CD4-positive, CD25-positive, alpha-beta regulatory T cell (primary cell): Measurements from ENCODE around the gene HIC2. TPM values are rescaled to one million over a fixed set of nuclear protein-coding genes. Genes with fewer than 3 reads are reported as not detected.
"Not testable (repeated sequence)": the region's sequence is repeated elsewhere in the genome, so short reads cannot be mapped to it uniquely, and the experiment has no call there.

ENCODE experiments used
- ATAC-seq, 2 donors: fragments of 150-1000 bp; cut with Tn5 transposase; one replicate each; pipeline ENCODE4 v1.10.0; 2021; ENCODE audit warnings: low read depth in 2 of 2, moderate number of reproducible peaks in 2 of 2, moderate library complexity in 1 of 2
- DNase-seq, 3 donors: peaks; one replicate each; pipeline versions ENCODE4 v3.0.0 to v3.0.0-alpha.2; 2012 to 2022; ENCODE audit warnings: mixed read lengths in 1 of 3
- H3K27ac ChIP-seq: one replicate; pipeline ENCODE4 v1.7.0; 2013; ENCODE audit warnings: mild to moderate bottlenecking, low read length; ENCODE audit not compliant: insufficient read depth, poor library complexity, severe bottlenecking
- H3K27me3 ChIP-seq: one replicate; pipeline ENCODE4 v1.7.0; 2013; ENCODE audit warnings: low read length; ENCODE audit not compliant: control insufficient read depth, insufficient read depth
- H3K36me3 ChIP-seq: one replicate; pipeline ENCODE4 v1.7.0; 2013; ENCODE audit warnings: mild to moderate bottlenecking, low read length, moderate library complexity; ENCODE audit not compliant: control insufficient read depth, insufficient read depth
- H3K4me1 ChIP-seq: 2 replicates; pipeline ENCODE4 v1.7.0; 2013; ENCODE audit warnings: mild to moderate bottlenecking, low read length; ENCODE audit not compliant: insufficient read depth, control insufficient read depth, poor library complexity, severe bottlenecking
- H3K4me3 ChIP-seq: one replicate; pipeline ENCODE4 v1.7.0; 2013; ENCODE audit warnings: low read depth, mild to moderate bottlenecking, low read length, moderate library complexity
- H3K9me3 ChIP-seq, 2 experiments: 1 replicate in 1 of 2; 2 replicates in 1 of 2; pipeline ENCODE4 v1.7.0; 2013; ENCODE audit warnings: low read length in 2 of 2, mild to moderate bottlenecking in 1 of 2, moderate library complexity in 1 of 2; ENCODE audit not compliant: control insufficient read depth in 2 of 2
- H3K27ac Mint-ChIP-seq, 3 donors: one replicate each; pipeline ENCODE4 v1.8.0; 2020 to 2022; ENCODE audit warnings: mild to moderate bottlenecking in 3 of 3, mixed read lengths in 3 of 3, moderate library complexity in 2 of 3
- H3K27me3 Mint-ChIP-seq: one replicate; pipeline ENCODE4 v1.8.0; 2022; ENCODE audit warnings: mild to moderate bottlenecking, mixed read lengths
- H3K36me3 Mint-ChIP-seq: one replicate; pipeline ENCODE4 v1.8.0; 2020; ENCODE audit warnings: mixed read lengths
- H3K4me1 Mint-ChIP-seq, 4 donors: one replicate each; pipeline ENCODE4 v1.8.0; 2020 to 2022; ENCODE audit warnings: mixed read lengths in 4 of 4, mild to moderate bottlenecking in 1 of 4
- H3K4me3 Mint-ChIP-seq, 4 donors: one replicate each; pipeline ENCODE4 v1.8.0; 2020 to 2022; ENCODE audit warnings: mild to moderate bottlenecking in 4 of 4, mixed read lengths in 4 of 4, moderate library complexity in 3 of 4
- H3K9me3 Mint-ChIP-seq, 7 donors: one replicate each; pipeline ENCODE4 v1.8.0; 2020 to 2022; ENCODE audit warnings: mixed read lengths in 7 of 7, mild to moderate bottlenecking in 3 of 7, moderate library complexity in 2 of 7
- polyA plus RNA-seq, 4 donors: library from polyadenylated mRNA; unstranded; fragments of 300-500 nt; fragmentation: Illumina TruSeq; gene quantifications; one replicate each; pipeline ENCODE4 v1.2.3, GENCODE V29; 2021
- total RNA-seq: library from RNA; stranded (reverse); gene quantifications from one replicate; pipeline ENCODE4 v1.2.3, GENCODE V29; 2022

Gene HIC2
- total and polyA plus RNA-seq, 5 donors from 2014 or later, result 0.29 to 9.7 (median 0.42) TPM

GRCh38 chr22:21450858-21451353 is 33.7 kb downstream of the HIC2 start:
- Histone ChIP-seq H3K4me1 (no peaks in the 10 kb centered on the region), H3K36me3 (peaks cover 3% of the 10 kb centered on the region), H3K27me3 (no peaks in the 10 kb centered on the region), H3K4me3 (no peak overlapping the region), H3K9me3 (no peaks in the 10 kb centered on the region), H3K27ac (no peak overlapping the region)
- Mint-ChIP-seq H3K27ac (no peak overlapping the region), H3K4me1 (no peaks in the 10 kb centered on the region), H3K36me3 (peaks cover 4% of the 10 kb centered on the region), H3K9me3 (no peaks in the 10 kb centered on the region), H3K27me3 (no peaks in the 10 kb centered on the region), H3K4me3 (no peak overlapping the region)
- ATAC-seq (no peak), DNase-seq (no peak)

GRCh38 chr22:21451545-21452520 is 34.7 kb downstream of the HIC2 start:
- no peak for ATAC-seq
- Mint-ChIP-seq H3K4me3 (no peak overlapping the region), H3K27me3 (no peaks in the 10 kb centered on the region), H3K9me3 (no peaks in the 10 kb centered on the region), H3K36me3 (peaks cover 4% of the 10 kb centered on the region), H3K4me1 (no peaks in the 10 kb centered on the region), H3K27ac (no peak overlapping the region)
- no peak for DNase-seq
- Histone ChIP-seq H3K4me3 (no peak overlapping the region), H3K27ac (no peak overlapping the region), H3K27me3 (no peaks in the 10 kb centered on the region), H3K9me3 (no peaks in the 10 kb centered on the region), H3K4me1 (no peaks in the 10 kb centered on the region), H3K36me3 (no peaks in the 10 kb centered on the region)

- H3K27me3 ChIP-seq, H3K4me3 Mint-ChIP-seq, ATAC-seq, H3K4me3 ChIP-seq, DNase-seq, H3K36me3 Mint-ChIP-seq, H3K9me3 ChIP-seq, H3K27ac ChIP-seq, H3K4me1 ChIP-seq, H3K4me1 Mint-ChIP-seq, H3K27me3 Mint-ChIP-seq, H3K36me3 ChIP-seq, H3K9me3 Mint-ChIP-seq, H3K27ac Mint-ChIP-seq: not testable (repeated sequence)
Measured at GRCh38 chr22:21452666-21453065, 35.5 kb downstream of the HIC2 start.

GRCh38 chr22:21454998-21455333 is 37.8 kb downstream of the HIC2 start:
- H3K9me3 Mint-ChIP-seq, H3K4me1 Mint-ChIP-seq, H3K9me3 ChIP-seq, H3K36me3 ChIP-seq, DNase-seq, H3K27me3 Mint-ChIP-seq, H3K27ac ChIP-seq, H3K4me1 ChIP-seq, H3K4me3 Mint-ChIP-seq, H3K4me3 ChIP-seq, H3K27me3 ChIP-seq, ATAC-seq, H3K36me3 Mint-ChIP-seq, H3K27ac Mint-ChIP-seq: not testable (repeated sequence)

GRCh38 chr22:21455334-21456089 is 38.3 kb downstream of the HIC2 start:
- no peak overlapping the region for H3K4me3 ChIP-seq
- no peaks in the 10 kb centered on the region for H3K36me3 ChIP-seq
- H3K27ac Mint-ChIP-seq, result no peak overlapping the region
- ATAC-seq, result no peak
- H3K36me3 Mint-ChIP-seq, result no peaks in the 10 kb centered on the region
- no peaks in the 10 kb centered on the region for H3K27me3 ChIP-seq
- DNase-seq, result no peak
- no peaks in the 10 kb centered on the region for H3K9me3 ChIP-seq
- H3K4me1 ChIP-seq, result no peaks in the 10 kb centered on the region
- H3K4me3 Mint-ChIP-seq, result no peak overlapping the region
- H3K27ac ChIP-seq, result no peak overlapping the region
- H3K4me1 Mint-ChIP-seq, result no peaks in the 10 kb centered on the region
- no peaks in the 10 kb centered on the region for H3K27me3 Mint-ChIP-seq
- H3K9me3 Mint-ChIP-seq, result no peaks in the 10 kb centered on the region

GRCh38 chr22:21457023-21457787 is 40.0 kb downstream of the HIC2 start:
- H3K27ac ChIP-seq, result no peak overlapping the region
- H3K9me3 Mint-ChIP-seq, result no peaks in the 10 kb centered on the region
- H3K4me1 Mint-ChIP-seq, result no peaks in the 10 kb centered on the region
- H3K4me1 ChIP-seq, result no peaks in the 10 kb centered on the region
- H3K36me3 ChIP-seq, result no peaks in the 10 kb centered on the region
- H3K27me3 ChIP-seq, result no peaks in the 10 kb centered on the region
- peak overlapping the region in 1 of 3 donors; percentile 72 for H3K27ac Mint-ChIP-seq
- H3K4me3 Mint-ChIP-seq, result peak overlapping the region in 2 of 4 donors; percentile 20 to 51
- no peak for ATAC-seq
- no peaks in the 10 kb centered on the region for H3K9me3 ChIP-seq
- H3K27me3 Mint-ChIP-seq, result no peaks in the 10 kb centered on the region
- H3K36me3 Mint-ChIP-seq, result no peaks in the 10 kb centered on the region
- DNase-seq, result no peak
- no peak overlapping the region for H3K4me3 ChIP-seq

GRCh38 chr22:21462672-21463071 is 45.5 kb downstream of the HIC2 start:
- not testable (repeated sequence) for DNase-seq, H3K9me3 ChIP-seq, H3K36me3 Mint-ChIP-seq, H3K4me3 Mint-ChIP-seq, H3K27me3 Mint-ChIP-seq, ATAC-seq, H3K4me3 ChIP-seq, H3K27ac ChIP-seq, H3K36me3 ChIP-seq, H3K4me1 Mint-ChIP-seq, H3K27me3 ChIP-seq, H3K27ac Mint-ChIP-seq, H3K9me3 Mint-ChIP-seq, H3K4me1 ChIP-seq
